GM18873 (cell line): ENCODE data around the gene CENATAC.
"Not testable (repeated sequence)": the region's sequence is repeated elsewhere in the genome, so short reads cannot be mapped to it uniquely, and the experiment has no call there.

Experiments
- ATAC-seq: cut with Tn5 transposase; IDR thresholded peaks from one replicate; pipeline ENCODE4 v1.9.1; 2021; ENCODE audit warnings: mild to moderate bottlenecking, moderate library complexity, moderate number of reproducible peaks; ENCODE audit not compliant: unreplicated experiment, low FRiP score

CENATAC gene, protein sequence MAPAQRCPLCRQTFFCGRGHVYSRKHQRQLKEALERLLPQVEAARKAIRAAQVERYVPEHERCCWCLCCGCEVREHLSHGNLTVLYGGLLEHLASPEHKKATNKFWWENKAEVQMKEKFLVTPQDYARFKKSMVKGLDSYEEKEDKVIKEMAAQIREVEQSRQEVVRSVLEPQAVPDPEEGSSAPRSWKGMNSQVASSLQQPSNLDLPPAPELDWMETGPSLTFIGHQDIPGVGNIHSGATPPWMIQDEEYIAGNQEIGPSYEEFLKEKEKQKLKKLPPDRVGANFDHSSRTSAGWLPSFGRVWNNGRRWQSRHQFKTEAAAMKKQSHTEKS

DNA sequence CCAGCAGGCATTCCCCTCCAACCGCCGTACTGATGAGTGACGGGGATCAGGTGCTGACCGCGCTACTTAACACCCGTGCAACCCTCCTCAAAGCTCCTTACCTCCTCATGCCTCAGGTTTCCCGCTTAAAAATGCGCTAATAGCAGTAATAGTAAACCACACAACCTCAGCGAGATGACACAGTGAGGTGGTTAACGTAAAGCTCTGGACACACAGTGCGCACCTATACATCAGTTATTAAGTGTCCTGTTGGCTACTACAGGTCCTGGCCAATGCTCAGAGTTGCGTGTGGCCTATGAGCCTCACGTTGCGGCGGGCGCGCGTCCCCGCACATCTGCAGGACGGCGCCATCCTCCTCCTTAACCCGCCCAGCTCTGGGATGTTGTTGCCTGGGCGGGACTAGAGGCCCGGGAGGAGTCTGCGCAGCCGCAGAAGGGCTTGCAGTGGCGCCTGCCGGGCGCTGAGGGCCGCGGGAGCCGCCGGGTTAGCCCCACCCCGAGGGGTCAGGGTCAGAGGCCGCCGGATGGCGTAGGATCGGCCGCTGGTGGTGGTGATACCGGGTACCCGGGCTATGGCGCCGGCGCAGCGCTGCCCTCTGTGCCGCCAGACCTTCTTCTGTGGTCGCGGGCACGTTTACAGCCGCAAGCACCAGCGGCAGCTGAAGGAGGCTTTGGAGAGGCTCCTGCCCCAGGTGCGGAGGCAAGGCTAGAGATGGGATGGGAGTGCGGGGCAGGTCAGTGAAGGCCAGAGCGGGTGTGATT, at the start of gene CENATAC:
TSS of gene CENATAC (plus strand) at position 512 of the 761 bp plus-strand sequence. CDS start at position 572, 60 bp downstream.
- ATAC-seq = peak; percentile 78

DNA sequence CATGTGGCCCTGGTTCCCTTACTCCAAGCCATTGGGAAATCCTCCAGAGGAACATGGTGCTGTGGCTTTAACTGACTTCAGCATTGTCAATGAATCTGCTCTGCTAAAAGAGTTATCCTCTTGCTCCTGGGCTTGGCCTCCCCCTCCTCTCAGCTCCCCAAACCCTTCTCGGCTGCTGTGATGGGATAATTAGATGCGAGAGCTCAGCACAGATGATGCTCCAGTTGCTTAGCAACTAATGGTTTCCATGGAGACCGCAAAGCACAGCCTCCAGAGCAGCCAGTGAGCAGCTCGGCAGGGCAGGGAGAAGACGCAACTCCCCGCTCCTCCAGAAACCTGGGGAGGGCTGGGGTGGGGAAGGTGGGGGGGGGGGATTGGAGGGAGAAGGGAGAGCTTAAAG, 44.7 kb upstream of the CENATAC start:
- ATAC-seq = no peak

DNA sequence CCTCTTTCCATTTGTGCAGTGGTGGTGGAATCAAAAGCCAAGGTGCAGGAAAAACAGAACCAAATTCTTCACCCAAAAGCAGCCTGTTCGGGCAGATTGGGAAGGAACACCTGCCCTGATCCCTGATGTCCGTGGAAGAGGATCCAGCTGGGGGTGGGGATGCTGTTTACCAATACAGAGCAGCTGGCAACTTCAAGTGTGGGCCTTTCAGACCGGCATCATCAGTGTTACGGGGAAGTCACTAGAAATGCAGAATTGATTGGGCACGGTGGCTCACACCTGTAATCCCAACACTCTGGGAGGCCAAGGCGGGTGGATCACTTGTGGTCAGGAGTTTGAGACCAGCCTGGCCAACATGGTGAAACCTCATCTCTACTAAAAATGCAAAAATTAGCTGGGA, 44.0 kb upstream of the CENATAC start:
- not testable (repeated sequence) for ATAC-seq

DNA sequence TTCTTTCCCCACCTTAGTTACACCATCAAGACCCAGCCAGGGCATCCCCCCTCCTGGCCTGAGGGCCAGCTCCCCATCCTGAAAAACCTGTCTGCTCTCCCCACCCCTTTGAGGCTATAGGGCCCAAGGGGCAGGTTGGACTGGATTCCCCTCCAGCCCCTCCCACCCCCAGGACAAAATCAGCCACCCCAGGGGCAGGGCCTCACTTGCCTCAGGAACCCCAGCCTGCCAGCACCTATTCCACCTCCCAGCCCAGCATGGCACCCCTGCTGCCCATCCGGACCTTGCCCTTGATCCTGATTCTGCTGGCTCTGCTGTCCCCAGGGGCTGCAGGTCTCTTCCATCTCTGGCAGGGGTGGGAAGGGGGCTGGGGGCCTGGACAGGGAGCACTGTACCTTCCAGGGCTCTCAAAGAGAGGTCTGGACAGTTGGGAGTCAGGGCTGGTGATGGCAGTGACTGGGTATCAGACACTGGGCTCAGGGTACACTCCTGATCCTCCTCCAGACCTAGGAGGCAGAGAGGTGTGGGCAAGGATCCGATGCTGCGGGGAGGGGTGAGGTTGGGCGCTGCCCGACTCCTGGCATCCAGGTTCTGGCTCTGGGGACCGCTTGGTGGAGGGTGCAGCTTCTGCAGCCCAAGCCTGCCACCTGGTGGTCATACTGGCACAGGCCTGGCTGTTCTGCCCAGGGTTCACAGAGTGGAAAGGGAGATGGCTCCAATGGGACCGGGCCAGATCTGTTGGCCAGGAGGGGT, 41.7 kb upstream of the CENATAC start, which contains the start of gene UPK2:
TSS of gene UPK2 (plus strand) at position 205 of the 753 bp plus-strand sequence. CDS start at position 258, 53 bp downstream.
- ATAC-seq = peak; percentile 59

DNA sequence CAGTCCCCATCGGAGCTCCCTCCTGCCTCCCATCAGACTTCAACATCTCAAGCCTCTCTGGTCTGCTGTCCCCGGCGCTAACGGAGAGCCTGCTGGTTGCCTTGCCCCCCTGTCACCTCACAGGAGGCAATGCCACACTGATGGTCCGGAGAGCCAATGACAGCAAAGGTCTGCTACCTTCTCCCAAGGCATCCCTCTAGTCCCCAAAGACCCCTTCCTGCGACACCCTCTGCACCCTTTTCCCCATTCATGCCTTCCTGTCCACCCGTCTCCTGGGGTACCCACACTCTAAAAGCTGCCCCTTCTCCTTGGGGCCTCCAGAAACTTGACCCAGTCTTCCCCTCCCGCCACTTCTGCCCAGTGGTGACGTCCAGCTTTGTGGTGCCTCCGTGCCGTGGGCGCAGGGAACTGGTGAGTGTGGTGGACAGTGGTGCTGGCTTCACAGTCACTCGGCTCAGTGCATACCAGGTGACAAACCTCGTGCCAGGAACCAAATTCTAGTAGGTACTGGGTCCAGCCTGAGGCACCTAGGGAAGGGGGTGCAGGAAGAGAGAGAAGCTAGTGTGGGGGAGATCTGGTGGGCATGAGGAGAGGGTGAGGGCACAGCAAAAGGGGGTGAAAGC, 41.0 kb upstream of the CENATAC start:
- ATAC-seq = no peak

DNA sequence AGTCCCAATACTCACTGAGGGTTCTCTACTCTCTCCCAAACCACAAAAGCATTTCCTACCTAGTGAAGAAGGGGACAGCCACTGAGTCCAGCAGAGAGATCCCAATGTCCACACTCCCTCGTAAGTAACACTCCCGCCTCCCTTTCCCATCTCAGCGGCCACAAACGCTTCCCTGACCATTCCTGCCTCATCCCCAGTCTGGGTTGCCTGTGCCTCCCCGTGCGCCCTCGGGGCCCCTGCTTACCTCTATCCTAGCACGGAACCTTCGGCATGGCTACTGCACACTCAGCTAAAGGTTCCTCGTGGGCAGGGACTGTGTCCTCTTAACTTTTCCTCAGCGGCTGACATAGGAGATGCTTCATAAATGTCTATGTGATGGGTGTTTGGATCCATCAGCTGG, 40.4 kb upstream of the CENATAC start:
- ATAC-seq = no peak

DNA sequence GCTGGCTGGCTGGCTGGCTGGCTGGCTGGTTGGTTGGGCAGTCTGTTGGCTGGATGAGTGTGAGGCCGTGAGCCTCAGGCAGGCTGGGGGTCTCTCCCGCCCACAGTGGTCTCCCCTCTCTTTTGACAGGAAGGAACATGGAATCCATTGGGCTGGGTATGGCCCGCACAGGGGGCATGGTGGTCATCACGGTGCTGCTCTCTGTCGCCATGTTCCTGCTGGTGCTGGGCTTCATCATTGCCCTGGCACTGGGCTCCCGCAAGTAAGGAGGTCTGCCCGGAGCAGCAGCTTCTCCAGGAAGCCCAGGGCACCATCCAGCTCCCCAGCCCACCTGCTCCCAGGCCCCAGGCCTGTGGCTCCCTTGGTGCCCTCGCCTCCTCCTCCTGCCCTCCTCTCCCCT, 40.0 kb upstream of the CENATAC start:
- ATAC-seq = no peak

DNA sequence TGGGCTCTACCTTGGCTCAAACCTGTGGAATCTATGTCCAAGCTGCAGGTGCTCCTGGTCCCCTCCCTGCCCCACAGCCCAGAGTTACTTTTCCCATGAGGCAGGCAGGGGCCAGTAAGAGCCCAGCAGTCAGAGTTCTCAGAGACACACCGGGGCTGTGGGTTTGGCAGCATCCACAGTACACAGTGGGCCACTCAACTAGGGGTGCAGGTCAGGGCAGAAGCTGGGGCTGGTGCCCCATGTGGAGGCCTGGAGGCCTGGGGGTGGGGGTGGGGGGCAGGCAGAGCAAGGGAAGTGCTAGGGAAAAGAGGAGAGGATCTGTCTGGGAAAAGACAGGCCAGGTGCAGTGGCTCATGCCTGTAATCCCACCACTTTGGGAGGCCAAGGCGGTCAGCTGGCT, 39.4 kb upstream of the CENATAC start:
- no peak for ATAC-seq

DNA sequence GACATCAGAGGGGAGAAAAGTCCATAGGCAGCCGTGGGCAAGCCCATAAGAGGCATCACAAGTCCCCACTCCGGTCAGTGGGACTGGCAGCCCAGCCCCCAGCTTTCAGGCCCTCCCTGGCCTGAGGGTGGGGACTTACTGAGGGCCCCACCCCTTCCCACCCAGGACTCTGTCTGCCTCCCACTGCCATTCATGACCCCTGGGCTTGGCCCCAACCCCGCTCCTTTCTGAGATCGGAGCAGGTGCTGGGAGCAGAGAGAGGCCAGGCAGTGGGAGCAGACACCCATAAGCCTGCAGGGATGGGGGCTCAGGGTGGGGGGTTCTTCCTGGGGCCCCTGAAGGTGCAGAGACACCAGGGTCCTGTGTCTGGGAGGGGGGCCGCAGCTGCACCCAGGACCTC, 36.7 kb upstream of the CENATAC start:
- ATAC-seq = no peak

DNA sequence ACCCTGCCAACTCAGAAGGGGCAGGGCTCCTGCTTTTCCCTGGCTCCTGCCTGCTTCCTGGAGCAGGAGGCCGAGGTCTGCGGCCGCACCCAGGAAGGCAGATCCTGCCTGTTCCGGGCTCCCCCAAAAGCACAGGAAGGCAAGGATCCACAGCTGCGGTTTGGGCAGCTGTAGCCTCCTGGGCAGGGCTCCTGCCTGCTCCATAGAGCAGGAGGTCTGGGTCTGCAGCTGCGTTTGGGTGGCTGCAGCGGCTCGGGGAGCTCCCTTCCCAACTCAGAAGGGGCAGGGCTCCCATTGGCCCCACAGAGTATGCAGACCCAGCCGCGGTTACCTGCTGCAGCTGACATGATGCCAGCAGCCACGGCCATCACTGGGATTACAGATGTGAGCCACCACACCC, 36.3 kb upstream of the CENATAC start:
- ATAC-seq = no peak

DNA sequence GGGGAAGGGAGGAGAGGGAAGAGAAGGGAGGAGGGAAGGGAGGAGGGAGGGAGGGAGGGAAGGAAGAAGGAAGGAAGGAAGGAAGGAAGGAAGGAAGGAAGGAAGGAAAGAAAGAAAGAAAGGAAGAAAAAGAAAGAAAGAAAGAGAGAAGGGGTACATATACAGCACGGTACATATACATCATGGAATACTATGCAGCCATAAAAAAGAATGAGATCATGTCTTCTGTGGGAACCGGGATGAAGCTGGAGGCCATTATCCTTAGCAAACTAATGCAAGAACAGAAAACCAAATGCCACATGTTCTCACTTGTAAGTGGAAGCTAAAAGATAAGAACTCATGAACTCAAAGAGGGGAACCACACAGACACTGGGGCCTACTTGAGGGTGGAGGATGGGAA, 28.4 kb upstream of the CENATAC start:
- not testable (repeated sequence) for ATAC-seq

DNA sequence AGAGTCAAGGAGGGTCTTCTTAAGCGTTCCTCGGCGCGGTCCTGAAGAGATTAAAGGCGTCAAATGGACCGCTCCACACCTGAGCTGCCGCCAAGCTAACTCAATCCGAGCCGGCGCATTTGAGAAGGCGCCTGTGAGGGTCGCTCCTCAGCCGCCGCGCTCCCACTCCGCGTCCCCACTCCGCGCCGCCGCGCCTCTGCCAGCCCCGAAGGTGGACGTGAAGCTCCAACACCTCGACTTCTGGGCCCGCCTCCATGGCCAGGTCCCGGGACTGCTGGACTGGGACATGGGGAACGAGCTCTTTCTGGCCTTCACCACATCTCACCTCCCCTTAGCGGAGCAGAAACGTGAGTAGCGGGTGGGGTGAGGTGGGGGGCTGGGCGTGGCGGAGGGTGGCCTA, 26.3 kb upstream of the CENATAC start, which contains the start of gene FOXR1:
TSS of gene FOXR1 (plus strand) at position 116 of the 400 bp plus-strand sequence. CDS start at position 287, 171 bp downstream.
- no peak for ATAC-seq

DNA sequence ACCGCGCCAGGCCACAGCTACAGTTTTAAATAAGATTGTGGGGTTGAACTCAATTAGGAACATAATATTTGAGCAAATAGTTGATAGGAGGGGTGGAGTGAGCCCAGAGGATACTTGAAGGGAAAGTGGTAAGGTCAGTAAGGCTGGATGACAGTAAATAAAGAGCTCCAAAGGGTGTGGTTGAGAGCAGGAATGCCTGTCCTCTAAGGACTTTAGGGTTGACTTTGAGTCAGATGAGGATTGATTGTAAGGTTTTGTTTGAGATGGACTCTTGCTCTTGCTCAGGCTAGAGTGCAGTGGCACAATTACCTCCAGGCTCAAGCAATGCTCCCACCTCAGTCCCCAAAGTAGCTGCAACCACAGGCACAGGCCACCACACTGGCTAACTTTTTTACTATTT, 24.0 kb upstream of the CENATAC start:
- no peak for ATAC-seq

DNA sequence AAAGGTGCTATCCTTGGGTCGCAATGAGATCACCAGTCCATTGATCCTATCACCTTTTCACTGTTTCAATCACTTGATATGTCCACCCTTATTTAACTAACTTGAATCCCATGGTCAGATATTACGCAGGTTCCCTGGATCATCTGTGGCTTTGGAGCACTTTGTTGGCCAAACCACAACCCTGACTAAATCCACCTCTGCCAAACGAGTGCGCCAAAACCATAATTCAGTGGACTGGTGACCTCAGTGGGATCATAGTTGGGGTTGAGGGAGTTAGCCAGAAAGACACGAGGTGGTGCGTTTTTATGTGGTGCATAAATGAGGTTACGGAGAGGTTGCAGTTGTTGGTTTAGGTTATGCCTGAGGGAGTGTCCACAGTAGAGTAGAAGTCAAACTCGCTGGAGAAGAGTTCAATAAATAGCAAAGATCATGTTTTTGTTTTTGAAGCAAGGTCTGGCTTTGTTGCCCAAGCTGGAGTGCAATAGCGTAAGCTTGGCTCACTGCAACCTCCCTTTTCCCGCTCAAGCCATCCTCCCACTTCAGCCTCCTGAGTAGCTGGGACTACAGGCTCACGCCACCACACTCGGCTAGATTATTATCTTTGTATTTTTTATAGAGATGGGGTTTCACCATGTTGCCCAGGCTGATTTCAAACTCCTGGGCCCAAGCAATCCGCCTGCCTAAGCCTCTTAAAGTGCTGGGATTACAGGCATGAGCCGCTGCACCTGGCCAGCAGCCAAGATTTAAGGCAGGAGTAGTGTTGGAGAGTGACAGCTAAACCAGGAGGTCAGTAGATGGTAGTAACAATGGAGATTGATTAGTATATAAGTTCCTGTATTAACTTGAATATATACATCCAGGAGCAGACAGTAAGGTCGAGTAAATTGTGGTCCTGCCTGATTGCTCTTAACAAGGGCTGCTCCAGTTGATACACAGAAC, 21.9 kb upstream of the CENATAC start:
- ATAC-seq = no peak

DNA sequence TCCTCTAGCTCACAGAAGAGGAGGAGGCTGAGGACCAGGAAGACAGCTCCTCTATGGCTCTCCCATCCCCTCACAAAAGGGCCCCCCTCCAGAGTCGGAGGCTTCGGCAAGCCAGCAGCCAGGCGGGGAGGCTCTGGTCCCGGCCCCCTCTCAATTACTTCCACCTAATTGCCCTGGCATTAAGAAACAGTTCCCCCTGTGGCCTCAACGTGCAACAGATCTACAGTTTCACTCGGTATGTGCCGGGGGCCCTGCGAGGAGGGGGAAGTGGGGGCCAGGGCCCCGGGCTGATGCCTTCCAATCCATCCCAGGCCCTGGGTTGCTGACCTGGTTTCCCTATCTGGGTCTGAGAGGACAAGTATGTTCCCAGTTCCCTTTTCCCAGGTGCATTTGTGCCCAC, 18.5 kb upstream of the CENATAC start:
- ATAC-seq = no peak

DNA sequence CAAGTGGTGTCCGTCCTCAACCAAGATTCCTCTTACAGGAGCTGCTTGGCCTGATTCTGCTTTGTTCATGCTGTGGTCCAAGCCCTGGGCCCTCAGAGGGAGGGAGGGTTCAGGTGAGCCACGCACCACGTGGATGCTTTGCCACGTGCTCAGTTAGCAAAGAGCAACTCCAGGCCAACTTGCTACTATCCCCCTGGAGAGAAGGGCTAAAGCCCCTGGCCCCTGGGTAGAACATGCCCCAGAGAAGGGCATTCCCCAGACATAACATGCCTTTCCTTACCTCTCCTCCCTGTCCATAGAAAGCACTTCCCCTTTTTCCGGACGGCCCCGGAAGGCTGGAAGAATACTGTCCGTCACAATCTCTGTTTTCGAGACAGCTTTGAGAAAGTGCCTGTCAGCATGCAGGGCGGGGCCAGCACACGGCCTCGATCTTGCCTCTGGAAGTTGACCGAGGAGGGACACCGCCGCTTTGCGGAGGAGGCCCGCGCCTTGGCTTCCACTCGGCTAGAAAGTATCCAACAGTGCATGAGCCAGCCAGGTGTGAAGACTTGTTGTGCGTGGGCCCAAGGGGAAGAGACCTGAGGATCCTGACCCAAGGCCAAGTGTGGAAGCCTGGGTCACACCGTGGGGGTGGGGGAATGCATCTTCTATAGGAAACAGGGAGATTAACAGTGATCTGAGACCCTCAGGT, 17.6 kb upstream of the CENATAC start:
- ATAC-seq = no peak

DNA sequence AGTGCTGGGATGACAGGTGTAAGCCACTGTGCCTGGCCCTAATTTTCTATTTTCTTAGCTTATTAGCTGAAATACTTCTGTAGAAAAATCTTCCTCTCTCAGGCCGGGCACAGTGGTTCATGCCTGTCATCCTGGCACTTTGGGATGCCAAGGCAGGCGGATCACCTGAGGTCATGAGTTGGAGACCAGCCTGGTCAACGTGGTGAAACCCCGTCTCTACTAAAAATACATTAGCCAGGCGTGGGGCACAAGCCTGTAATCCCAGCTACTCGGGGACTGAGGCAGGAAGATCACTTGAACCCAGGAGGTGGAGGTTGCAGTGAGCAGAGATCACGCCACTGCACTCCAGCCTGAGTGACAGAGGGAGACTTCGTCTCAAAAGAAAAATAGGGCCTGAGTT, 13.6 kb upstream of the CENATAC start:
- not testable (repeated sequence) for ATAC-seq

DNA sequence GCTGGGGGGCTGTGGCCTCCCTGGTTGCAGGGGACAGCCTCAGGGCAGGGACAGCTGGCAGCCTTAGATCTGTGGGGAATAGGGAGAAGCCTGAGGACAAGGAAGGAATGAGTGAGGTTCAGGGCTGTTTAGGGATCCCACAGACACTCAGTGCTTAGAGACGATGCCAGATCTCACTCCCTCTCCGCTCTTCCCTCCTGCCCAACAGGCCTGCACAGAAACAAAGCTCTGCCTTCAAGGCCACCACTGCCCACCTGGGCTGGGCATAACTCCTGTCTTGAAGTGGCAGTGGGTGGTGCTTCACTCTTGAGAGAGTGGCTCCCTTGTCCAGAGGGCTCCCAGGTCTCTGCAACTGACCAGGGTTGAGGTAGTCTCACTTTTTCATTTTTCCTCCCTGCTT, 13.1 kb upstream of the CENATAC start:
- ATAC-seq = no peak

DNA sequence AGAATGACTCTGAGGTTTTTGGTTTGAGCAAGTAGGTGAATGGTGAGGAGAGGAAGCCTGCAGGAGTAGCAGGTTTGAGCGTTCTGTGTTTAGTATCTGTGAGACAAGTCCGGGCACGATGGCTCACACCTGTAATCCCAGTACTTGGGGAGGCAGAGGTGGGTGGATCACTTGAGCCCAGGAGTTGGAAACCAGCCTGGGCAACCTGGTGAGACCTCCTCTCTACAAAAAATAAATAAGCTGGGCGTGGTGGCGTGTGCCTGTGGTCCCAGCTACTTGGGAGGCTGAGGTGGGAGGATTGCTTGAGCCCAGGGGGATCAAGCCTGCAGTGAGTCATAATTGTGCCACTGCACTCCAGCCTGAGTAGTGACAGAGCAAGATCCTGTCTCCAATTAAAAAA, 9.7 kb upstream of the CENATAC start:
- no peak for ATAC-seq
